ENCODE results near the gene PHF20.

The PHF20 gene

GRCh38 chr20:35901678-35902544 is 130.1 kb downstream of the PHF20 start:
- no peak overlapping the region for H3K27ac ChIP-seq
- no peak overlapping the region for H3K4me3 ChIP-seq
- no peaks in the 10 kb centered on the region for H3K4me1 ChIP-seq
- H3K36me3 ChIP-seq = peaks cover 8 to 41% (median 17%) of the 10 kb centered on the region in 3 donors
- no peak for DNase-seq
- H3K27me3 ChIP-seq = no peaks in the 10 kb centered on the region
- H3K9me3 ChIP-seq = no peaks in the 10 kb centered on the region
- intact Hi-C loops (cut with DNase I; ENCODE audit: low total_unique reads) = no loop called here
- no peak for TF ChIP-seq CTCF (IDR thresholded peaks at IDR 0.05)

DNA sequence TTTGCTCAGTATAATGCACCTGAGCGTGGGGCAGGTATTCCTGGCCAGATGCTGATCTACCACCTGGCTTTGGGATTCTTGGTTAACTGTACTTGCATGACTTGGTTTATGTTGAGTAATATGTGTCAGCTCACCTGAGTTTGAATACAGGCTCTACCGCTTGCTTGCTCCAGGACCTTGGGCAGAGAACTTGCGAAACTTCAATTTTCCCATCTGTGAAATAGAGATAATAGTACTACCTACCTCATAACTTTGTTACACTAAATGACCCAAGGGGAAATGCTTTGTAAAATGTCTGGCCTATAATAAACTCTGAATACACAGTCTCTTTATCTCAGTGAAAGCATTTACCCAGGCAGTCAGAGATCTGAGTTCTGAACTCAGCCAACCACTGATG is 130.7 kb downstream of the PHF20 start:
- no peak for TF ChIP-seq CTCF (IDR thresholded peaks at IDR 0.05)
- Histone ChIP-seq H3K4me3 (no peak overlapping the region), H3K9me3 (no peaks in the 10 kb centered on the region), H3K27me3 (no peaks in the 10 kb centered on the region), H3K27ac (no peak overlapping the region), H3K4me1 (no peaks in the 10 kb centered on the region), H3K36me3 (peaks cover 8 to 47% (median 17%) of the 10 kb centered on the region in 3 donors)
- no peak for DNase-seq
- intact Hi-C loops (cut with DNase I; ENCODE audit: low total_unique reads) = no loop called here

DNA sequence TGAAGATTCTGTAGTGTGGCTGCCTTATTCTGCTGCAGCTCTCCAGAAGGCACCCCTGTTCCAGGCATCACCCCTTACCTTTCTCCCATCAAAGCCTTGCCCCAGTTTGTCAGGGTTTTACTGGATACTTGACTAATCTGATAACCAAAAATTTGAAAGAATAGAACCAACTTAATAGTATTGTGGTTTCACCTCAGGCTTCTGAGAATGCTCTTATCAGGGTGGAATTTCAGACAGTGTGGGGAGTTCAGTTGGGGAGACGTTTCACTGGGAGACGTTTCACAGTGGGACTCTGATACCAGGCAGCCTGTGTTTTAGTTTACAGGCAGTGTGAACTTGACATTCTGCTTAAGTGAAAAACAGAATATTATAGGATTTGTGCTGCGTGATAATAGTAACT is 132.0 kb downstream of the PHF20 start:
- no peaks in the 10 kb centered on the region for H3K27me3 ChIP-seq
- no peaks in the 10 kb centered on the region for H3K4me1 ChIP-seq
- intact Hi-C loops (cut with DNase I; ENCODE audit: low total_unique reads) = no loop called here
- H3K4me3 ChIP-seq = no peak overlapping the region
- no peak for DNase-seq
- no peaks in the 10 kb centered on the region for H3K9me3 ChIP-seq
- H3K36me3 ChIP-seq = peaks cover 8 to 48% (median 17%) of the 10 kb centered on the region in 3 donors
- TF ChIP-seq CTCF (IDR thresholded peaks at IDR 0.05) = no peak
- H3K27ac ChIP-seq = no peak overlapping the region

DNA sequence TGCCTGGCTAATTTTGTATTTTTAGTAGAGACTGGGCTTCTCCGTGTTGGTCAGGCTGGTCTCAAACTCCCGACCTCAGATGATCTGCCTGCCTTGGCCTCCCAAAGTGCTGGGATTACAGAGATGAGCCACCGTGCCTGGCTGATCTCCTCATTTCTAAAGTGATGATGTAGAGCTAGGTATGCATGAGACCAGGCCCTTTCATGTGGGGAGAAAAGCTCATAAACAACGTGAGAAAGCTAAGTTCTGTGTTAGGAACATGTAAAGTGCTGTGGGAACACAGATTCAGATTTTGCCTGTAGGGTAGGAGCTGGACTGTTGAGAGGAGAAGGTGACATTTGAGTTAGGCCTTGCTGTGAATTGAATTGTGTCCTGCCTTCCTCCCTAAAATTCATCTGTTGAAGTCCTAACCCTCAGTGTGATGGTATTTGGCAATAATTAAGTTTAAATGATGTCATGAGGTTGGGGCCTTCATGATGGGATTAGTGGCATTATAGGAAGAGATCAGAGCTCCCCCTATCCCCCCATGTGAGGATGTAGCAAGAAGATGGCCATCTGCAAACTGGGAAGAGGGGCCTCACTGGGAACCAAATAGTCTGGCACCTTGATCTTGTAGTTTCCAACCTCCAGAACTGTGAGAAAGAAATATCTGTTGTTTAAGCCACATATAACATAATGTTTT is 133.3 kb downstream of the PHF20 start:
- no peaks in the 10 kb centered on the region for H3K27me3 ChIP-seq
- TF ChIP-seq CTCF (IDR thresholded peaks at IDR 0.05) = no peak
- H3K36me3 ChIP-seq = peaks cover 0 to 36% (median 9%) of the 10 kb centered on the region in 3 donors
- H3K9me3 ChIP-seq = no peaks in the 10 kb centered on the region
- no peak overlapping the region for H3K27ac ChIP-seq
- DNase-seq = no peak
- no peak overlapping the region for H3K4me3 ChIP-seq
- intact Hi-C loops (cut with DNase I; ENCODE audit: low total_unique reads) = no loop called here
- H3K4me1 ChIP-seq = no peaks in the 10 kb centered on the region

DNA sequence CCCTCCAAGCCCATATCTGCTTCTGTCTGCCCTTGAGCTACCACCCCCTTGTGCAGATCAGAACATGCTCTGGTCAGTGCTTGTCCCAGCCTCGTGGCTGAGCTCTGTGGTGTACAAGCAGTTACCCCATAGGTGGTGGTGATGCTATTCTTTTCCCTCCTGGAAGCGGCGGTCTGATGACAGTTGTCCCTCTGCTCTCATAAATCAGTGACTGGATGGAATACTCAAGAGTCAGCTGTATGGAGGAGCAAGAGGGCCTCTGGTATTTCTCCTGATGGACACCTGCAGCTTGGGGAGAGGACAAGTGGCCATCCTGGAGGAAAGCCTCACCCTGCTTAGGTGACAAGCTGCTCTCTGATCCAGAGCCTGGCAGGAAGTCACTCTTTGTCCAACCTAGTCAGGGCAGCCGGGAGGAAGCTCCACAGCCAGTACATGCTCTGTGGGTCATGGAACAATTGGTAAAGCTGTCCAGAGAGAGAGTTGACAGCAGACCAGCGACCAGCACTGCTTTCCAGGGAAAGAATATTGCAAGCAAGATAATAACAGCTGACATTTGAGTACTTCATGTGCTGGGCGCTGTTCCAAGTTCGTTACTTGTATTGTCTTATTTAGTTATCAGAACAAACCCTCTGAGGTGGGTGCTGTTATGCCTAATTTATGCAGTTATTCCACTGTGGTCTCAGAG is 135.3 kb downstream of the PHF20 start:
- Histone ChIP-seq H3K4me3 (no peak overlapping the region), H3K27me3 (no peaks in the 10 kb centered on the region), H3K36me3 (peaks cover 5 to 43% (median 6%) of the 10 kb centered on the region in 3 donors), H3K27ac (no peak overlapping the region), H3K4me1 (no peaks in the 10 kb centered on the region), H3K9me3 (no peaks in the 10 kb centered on the region)
- no peak for TF ChIP-seq CTCF (IDR thresholded peaks at IDR 0.05)
- DNase-seq = no peak
- intact Hi-C loops (cut with DNase I; ENCODE audit: low total_unique reads) = no loop called here
